Ishikawa (cell line): ENCODE results near the gene TNNI3K.

Source experiments
- CEBPB ChIP-seq: IDR thresholded peaks from 2 replicates; pipeline ENCODE4 v1.6.1; 2012
- CREB1 ChIP-seq: IDR thresholded peaks from 2 replicates; pipeline ENCODE4 v1.6.1; 2012; ENCODE audit warnings: low read depth
- EGR1 ChIP-seq: IDR thresholded peaks from 2 replicates; pipeline ENCODE4 v1.6.1; 2012
- EP300 ChIP-seq: IDR thresholded peaks from 2 replicates; pipeline ENCODE4 v1.6.1; 2012; ENCODE audit warnings: borderline replicate concordance
- FOXM1 ChIP-seq: IDR thresholded peaks from 2 replicates; pipeline ENCODE4 v1.6.1; 2012; ENCODE audit warnings: low read depth, borderline replicate concordance
- NFIC ChIP-seq: IDR thresholded peaks from 2 replicates; pipeline ENCODE4 v1.6.1; 2012
- RAD21 ChIP-seq: IDR thresholded peaks from 2 replicates; pipeline ENCODE4 v1.6.1; 2012; ENCODE audit warnings: low read depth
- TAF1 ChIP-seq: IDR thresholded peaks from 2 replicates; pipeline ENCODE4 v1.6.1; 2012; ENCODE audit warnings: low read depth, mild to moderate bottlenecking
- TCF12 ChIP-seq: IDR thresholded peaks from 2 replicates; pipeline ENCODE4 v1.6.1; 2012; ENCODE audit warnings: low read depth
- TEAD4 ChIP-seq: IDR thresholded peaks from 2 replicates; pipeline ENCODE4 v1.6.1; 2012
- YY1 ChIP-seq: IDR thresholded peaks from 2 replicates; pipeline ENCODE4 v1.6.1; 2012; ENCODE audit warnings: low read depth
- ZBTB7A ChIP-seq: IDR thresholded peaks from 2 replicates; pipeline ENCODE4 v1.6.1; 2012; ENCODE audit warnings: low read depth
- TF ChIP-seq, protein P1 (sequence below): IDR thresholded peaks from 2 replicates; pipeline ENCODE4 v1.6.1; 2012
- TF ChIP-seq, protein P2 (sequence below): IDR thresholded peaks from 2 replicates; pipeline ENCODE4 v1.6.1; 2012; ENCODE audit warnings: low read depth, mild to moderate bottlenecking
- TF ChIP-seq, protein P3 (sequence below): IDR thresholded peaks from 2 replicates; pipeline ENCODE4 v1.6.1; 2012

The TNNI3K gene

DNA sequence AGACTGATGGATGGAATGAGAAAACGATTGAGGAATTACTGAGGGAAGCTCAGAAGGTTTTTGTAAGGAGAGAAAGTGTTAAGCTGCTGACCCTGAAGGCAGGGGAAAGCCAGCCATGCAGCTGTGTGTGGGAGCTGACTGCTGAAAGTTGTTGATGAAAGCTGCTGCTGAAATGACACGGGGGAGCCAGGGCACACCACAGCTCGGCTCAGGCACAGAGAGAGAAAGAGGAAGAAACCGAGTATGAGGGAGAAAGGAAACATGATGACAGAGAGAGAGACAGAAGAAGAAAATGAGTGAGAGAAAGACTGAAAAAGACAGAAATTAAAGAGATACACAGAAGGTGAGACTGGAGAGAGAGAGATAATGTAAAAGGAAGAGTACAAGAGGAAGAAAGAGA lies 161.7 kb downstream of the TNNI3K start:
- TF ChIP-seq TCF12 = no peak

DNA sequence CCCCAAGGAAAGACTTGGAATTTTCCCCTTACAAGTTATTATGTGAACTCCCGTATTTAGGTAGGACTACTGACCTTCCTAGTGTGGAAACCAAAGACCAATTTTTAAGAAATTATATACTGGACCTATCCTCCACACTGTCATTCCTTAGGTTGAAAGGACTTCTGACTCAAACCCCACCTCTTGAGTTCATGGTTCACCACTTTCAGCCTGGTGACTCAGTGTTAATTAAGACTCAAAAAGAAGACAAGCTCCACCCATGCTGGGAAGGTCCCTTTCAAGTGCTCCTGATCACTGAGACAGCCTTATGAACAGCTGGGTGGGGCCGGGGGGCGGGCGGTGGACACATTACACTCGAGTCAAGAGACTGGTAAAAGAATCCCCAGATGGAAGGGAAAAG lies 164.1 kb downstream of the TNNI3K start:
- TF ChIP-seq, protein P1, sequence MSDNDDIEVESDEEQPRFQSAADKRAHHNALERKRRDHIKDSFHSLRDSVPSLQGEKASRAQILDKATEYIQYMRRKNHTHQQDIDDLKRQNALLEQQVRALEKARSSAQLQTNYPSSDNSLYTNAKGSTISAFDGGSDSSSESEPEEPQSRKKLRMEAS = no peak
- TF ChIP-seq, protein P2, sequence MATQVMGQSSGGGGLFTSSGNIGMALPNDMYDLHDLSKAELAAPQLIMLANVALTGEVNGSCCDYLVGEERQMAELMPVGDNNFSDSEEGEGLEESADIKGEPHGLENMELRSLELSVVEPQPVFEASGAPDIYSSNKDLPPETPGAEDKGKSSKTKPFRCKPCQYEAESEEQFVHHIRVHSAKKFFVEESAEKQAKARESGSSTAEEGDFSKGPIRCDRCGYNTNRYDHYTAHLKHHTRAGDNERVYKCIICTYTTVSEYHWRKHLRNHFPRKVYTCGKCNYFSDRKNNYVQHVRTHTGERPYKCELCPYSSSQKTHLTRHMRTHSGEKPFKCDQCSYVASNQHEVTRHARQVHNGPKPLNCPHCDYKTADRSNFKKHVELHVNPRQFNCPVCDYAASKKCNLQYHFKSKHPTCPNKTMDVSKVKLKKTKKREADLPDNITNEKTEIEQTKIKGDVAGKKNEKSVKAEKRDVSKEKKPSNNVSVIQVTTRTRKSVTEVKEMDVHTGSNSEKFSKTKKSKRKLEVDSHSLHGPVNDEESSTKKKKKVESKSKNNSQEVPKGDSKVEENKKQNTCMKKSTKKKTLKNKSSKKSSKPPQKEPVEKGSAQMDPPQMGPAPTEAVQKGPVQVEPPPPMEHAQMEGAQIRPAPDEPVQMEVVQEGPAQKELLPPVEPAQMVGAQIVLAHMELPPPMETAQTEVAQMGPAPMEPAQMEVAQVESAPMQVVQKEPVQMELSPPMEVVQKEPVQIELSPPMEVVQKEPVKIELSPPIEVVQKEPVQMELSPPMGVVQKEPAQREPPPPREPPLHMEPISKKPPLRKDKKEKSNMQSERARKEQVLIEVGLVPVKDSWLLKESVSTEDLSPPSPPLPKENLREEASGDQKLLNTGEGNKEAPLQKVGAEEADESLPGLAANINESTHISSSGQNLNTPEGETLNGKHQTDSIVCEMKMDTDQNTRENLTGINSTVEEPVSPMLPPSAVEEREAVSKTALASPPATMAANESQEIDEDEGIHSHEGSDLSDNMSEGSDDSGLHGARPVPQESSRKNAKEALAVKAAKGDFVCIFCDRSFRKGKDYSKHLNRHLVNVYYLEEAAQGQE = no peak
- no peak for TF ChIP-seq TCF12
- TF ChIP-seq, protein P3, sequence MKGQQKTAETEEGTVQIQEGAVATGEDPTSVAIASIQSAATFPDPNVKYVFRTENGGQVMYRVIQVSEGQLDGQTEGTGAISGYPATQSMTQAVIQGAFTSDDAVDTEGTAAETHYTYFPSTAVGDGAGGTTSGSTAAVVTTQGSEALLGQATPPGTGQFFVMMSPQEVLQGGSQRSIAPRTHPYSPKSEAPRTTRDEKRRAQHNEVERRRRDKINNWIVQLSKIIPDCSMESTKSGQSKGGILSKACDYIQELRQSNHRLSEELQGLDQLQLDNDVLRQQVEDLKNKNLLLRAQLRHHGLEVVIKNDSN = no peak
- no peak for TF ChIP-seq YY1
- no peak for TF ChIP-seq EP300
- no peak for TF ChIP-seq EGR1
- TF ChIP-seq ZBTB7A = no peak
- no peak for TF ChIP-seq FOXM1
- no peak for TF ChIP-seq CREB1
- TF ChIP-seq CEBPB = no peak
- TF ChIP-seq TEAD4 = no peak
- no peak for TF ChIP-seq NFIC
- TF ChIP-seq RAD21 = no peak
- no peak for TF ChIP-seq TAF1

DNA sequence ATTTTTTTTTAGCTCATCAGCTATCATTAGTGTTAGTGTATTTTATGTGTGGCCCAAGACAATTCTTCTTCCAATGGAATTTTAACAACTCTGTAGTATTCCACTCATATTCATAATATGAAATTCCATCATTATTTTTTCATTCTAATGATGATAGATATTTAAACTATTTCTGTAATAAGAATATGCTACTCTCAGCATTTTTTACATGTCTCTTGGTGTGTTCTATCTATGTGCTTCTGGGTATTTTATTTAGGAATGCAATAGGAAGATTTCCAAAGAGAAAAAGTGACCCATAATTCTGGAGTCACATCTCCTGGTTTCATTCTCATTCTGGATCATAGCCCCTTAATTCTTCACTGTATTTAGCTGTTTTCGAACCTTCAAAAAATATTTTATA lies 167.7 kb downstream of the TNNI3K start:
- TF ChIP-seq CREB1 (no peak), NFIC (no peak), YY1 (no peak), EP300 (no peak), RAD21 (no peak), TCF12 (no peak), CEBPB (no peak), FOXM1 (no peak), ZBTB7A (no peak), TAF1 (no peak), TEAD4 (no peak)
- TF ChIP-seq, protein P1 = no peak
- TF ChIP-seq, protein P3 = no peak
- TF ChIP-seq, protein P2 = no peak

DNA sequence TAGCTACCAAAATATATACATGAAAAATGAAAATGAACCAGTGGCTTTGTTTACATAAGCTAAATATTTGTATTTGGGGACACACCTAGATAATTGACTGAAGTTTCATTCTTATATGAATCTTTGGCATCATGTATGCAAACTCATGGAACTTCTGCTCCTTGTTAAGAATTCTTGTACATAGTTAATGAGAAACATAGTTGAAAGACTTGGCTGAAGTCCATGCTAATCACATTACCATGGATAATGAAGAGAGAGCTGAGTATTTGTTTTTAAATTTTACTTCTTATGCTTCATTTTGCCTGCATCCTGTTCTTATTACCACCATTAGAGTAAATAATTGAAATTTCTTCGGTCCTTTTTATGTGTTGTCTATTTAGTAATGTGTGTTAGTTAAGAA lies 168.4 kb downstream of the TNNI3K start:
- TF ChIP-seq NFIC = no peak
- no peak for TF ChIP-seq CREB1
- no peak for TF ChIP-seq RAD21
- TF ChIP-seq, protein P2 = no peak
- TF ChIP-seq TEAD4 = no peak

DNA sequence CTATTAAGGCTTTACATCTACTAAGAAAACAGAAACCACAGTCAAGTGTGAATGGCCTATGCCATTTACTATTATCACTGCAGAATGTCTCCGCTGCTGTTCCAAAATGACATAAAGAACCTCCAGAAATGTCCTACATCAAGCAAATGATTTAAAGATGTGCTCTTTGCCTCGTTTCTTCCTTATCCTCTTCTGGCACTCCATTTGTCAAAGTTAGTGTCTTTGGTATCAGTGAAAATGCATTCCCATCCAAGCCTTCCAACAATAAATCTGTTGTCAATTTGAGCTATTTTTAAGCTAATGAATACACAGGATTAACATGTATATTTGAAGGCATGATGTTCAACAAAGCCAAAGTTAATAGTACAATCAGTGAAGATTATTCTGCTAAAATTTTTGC lies 171.6 kb downstream of the TNNI3K start:
- TF ChIP-seq EGR1 = no peak
- TF ChIP-seq CEBPB = no peak
- TF ChIP-seq, protein P3 = no peak
- TF ChIP-seq FOXM1 = no peak
- TF ChIP-seq CREB1 = no peak
- TF ChIP-seq YY1 = no peak
- no peak for TF ChIP-seq TAF1
- TF ChIP-seq, protein P1 = no peak
- TF ChIP-seq, protein P2 = no peak
- TF ChIP-seq EP300 = no peak
- no peak for TF ChIP-seq RAD21
- no peak for TF ChIP-seq TEAD4
- no peak for TF ChIP-seq TCF12
- TF ChIP-seq NFIC = no peak
- TF ChIP-seq ZBTB7A = no peak
